ENCODE measurements around the gene AK8. TPM values are rescaled to one million over a fixed set of nuclear protein-coding genes. Genes with fewer than 3 reads are reported as not detected.

The AK8 gene
- polyA plus RNA-seq, 1 of the 3 experiments (the other 2 are of a cell fraction): 0.77 TPM

DNA sequence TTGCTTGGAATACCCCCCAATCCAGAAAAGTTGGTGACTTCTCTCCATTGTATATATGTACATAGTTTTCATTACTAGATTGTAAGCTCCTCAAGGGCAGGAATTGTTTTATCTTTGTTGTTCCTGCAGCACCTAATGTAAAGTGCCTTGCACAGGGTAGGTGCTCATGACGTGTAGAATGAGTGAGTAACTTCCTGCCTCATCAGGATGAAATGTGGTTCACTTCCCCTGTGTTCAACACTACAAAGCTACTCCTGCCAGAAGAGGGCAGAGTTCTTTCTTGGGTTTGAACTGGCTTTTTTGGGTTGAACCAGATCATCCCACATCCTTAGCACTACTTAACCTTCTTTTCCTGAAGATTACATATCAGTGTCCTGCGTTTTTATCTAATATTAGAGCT lies 183.9 kb downstream of the AK8 start:
- 0 out of 2 replicates have a peak, but pooled peaks cover 3% of the 10 kb centered on the region for H3K79me2 ChIP-seq (ENCODE audit: insufficient read depth)
- TF ChIP-seq JUND (IDR thresholded peaks at IDR 0.05) (no peak), NRF1 (IDR thresholded peaks at IDR 0.05; ENCODE audit: low read depth, low read length) (no peak), MEF2A (IDR thresholded peaks at IDR 0.05; ENCODE audit: borderline replicate concordance, low read depth) (no peak)
- TF ChIP-seq, protein P1, sequence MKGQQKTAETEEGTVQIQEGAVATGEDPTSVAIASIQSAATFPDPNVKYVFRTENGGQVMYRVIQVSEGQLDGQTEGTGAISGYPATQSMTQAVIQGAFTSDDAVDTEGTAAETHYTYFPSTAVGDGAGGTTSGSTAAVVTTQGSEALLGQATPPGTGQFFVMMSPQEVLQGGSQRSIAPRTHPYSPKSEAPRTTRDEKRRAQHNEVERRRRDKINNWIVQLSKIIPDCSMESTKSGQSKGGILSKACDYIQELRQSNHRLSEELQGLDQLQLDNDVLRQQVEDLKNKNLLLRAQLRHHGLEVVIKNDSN (IDR thresholded peaks at IDR 0.05; ENCODE audit: borderline replicate concordance, low read depth): no peak
- TF ChIP-seq, protein P2, sequence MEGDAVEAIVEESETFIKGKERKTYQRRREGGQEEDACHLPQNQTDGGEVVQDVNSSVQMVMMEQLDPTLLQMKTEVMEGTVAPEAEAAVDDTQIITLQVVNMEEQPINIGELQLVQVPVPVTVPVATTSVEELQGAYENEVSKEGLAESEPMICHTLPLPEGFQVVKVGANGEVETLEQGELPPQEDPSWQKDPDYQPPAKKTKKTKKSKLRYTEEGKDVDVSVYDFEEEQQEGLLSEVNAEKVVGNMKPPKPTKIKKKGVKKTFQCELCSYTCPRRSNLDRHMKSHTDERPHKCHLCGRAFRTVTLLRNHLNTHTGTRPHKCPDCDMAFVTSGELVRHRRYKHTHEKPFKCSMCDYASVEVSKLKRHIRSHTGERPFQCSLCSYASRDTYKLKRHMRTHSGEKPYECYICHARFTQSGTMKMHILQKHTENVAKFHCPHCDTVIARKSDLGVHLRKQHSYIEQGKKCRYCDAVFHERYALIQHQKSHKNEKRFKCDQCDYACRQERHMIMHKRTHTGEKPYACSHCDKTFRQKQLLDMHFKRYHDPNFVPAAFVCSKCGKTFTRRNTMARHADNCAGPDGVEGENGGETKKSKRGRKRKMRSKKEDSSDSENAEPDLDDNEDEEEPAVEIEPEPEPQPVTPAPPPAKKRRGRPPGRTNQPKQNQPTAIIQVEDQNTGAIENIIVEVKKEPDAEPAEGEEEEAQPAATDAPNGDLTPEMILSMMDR (IDR thresholded peaks at IDR 0.05): 0 out of 2 replicates have a peak, but pooled peaks have one; percentile 12
- TF ChIP-seq, protein P3, sequence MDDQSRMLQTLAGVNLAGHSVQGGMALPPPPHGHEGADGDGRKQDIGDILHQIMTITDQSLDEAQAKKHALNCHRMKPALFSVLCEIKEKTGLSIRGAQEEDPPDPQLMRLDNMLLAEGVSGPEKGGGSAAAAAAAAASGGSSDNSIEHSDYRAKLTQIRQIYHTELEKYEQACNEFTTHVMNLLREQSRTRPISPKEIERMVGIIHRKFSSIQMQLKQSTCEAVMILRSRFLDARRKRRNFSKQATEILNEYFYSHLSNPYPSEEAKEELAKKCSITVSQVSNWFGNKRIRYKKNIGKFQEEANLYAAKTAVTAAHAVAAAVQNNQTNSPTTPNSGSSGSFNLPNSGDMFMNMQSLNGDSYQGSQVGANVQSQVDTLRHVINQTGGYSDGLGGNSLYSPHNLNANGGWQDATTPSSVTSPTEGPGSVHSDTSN (IDR thresholded peaks at IDR 0.05): no peak
- H3K36me3 ChIP-seq (replicated peaks in 1 of 2; ENCODE audit: control insufficient read depth in 1 of 2, insufficient read depth in 2 of 2, low read length in 1 of 2): peaks cover 36 to 47% of the 10 kb centered on the region in 2 experiments
- H2AFZ ChIP-seq (ENCODE audit: low read depth): no peak overlapping the region
- no peak overlapping the region for H3K4me2 ChIP-seq
- no peaks in the 10 kb centered on the region for H3K9me2 ChIP-seq
- peaks cover 11% of the 10 kb centered on the region; the same call in 1 of the 2 replicates for H3K9me3 ChIP-seq
- WGBS (ENCODE audit: low lambda C conversion rate): 89% methylated on average over 2 of the region's 2 CpGs
- CTCF ChIA-PET: interaction anchor here (0.8 to 1.0 kb wide), 3 partner anchors 43 to 208 kb away, joined by 3 to 4 read pairs (median 3); no protein-coding TSS in a partner anchor
- H3K4me3 ChIP-seq (ENCODE audit: low read depth in 2 of 2, low read length in 1 of 2): no peak overlapping the region
- H3K27me3 ChIP-seq (ENCODE audit: insufficient read depth): no peaks in the 10 kb centered on the region
- no peak for DNase-seq
- POLR2A ChIA-PET: interaction anchor here (0.5 kb wide), 1 partner anchor 25 kb away, joined by 3 read pairs; the partner anchor contains the start of gene DDX31
- H3F3A ChIP-seq (replicated peaks; ENCODE audit: insufficient read depth): peaks cover 8% of the 10 kb centered on the region
- no peak overlapping the region for H3K27ac ChIP-seq (ENCODE audit: low read depth in 2 of 2, low read length in 1 of 2)
- H3K9ac ChIP-seq: no peak overlapping the region
- no peaks in the 10 kb centered on the region for H4K20me1 ChIP-seq (ENCODE audit: insufficient read depth)
- H3K4me1 ChIP-seq (ENCODE audit: control insufficient read depth in 1 of 2, insufficient read depth in 2 of 2, low read depth in 1 of 2, low read length in 1 of 2): no peaks in the 10 kb centered on the region

DNA sequence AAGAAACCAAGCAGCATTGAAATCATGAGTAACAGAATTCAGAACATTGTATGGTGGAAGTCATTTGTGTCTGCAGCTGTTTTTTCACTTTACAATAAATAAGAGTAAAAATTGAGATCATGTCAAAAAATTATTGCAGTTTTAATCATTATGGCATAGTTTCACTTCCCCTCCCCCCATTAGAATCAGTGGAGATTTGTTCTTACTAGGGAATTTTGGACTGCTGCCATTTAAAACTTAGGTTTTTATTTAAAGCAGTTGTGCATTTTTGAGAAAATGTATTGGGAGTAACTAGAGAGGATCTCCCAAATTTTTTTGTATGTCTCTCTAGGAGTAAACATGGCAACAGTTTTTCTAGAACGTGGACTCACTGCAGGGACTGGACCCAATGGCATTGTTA lies 187.4 kb downstream of the AK8 start:
- no peak overlapping the region for H2AFZ ChIP-seq (ENCODE audit: low read depth)
- H3K27ac ChIP-seq (ENCODE audit: low read depth in 2 of 2, low read length in 1 of 2): no peak overlapping the region
- peaks cover 68 to 76% of the 10 kb centered on the region in 2 experiments for H3K36me3 ChIP-seq (replicated peaks in 1 of 2; ENCODE audit: control insufficient read depth in 1 of 2, insufficient read depth in 2 of 2, low read length in 1 of 2)
- DNase-seq: no peak
- H3K4me3 ChIP-seq (ENCODE audit: low read depth in 2 of 2, low read length in 1 of 2): no peak overlapping the region
- H3K9me3 ChIP-seq: no peaks in the 10 kb centered on the region
- no peaks in the 10 kb centered on the region for H3K9me2 ChIP-seq
- TF ChIP-seq RCOR1 (IDR thresholded peaks at IDR 0.05; ENCODE audit: low read length) (no peak), FOXM1 (IDR thresholded peaks at IDR 0.05; ENCODE audit: low read depth) (no peak), YY1 (IDR thresholded peaks at IDR 0.05; ENCODE audit: low read depth) (no peak), ELF1 (IDR thresholded peaks at IDR 0.05) (no peak), JUND (IDR thresholded peaks at IDR 0.05) (no peak), RXRA (IDR thresholded peaks at IDR 0.05; ENCODE audit: borderline replicate concordance, low read depth) (no peak), POLR2AphosphoS5 (IDR thresholded peaks at IDR 0.05; ENCODE audit: low read depth, low read length) (no peak), NFIC (IDR thresholded peaks at IDR 0.05; ENCODE audit: borderline replicate concordance) (no peak), MEF2A (IDR thresholded peaks at IDR 0.05; ENCODE audit: borderline replicate concordance, low read depth) (no peak), TAF1 (IDR thresholded peaks at IDR 0.05; ENCODE audit: borderline replicate concordance, low read depth, low read length) (no peak), SMC3 (IDR thresholded peaks at IDR 0.05; ENCODE audit: low read depth, low read length) (no peak), MXI1 (IDR thresholded peaks at IDR 0.05; ENCODE audit: low read depth, low read length) (no peak), RAD21 (IDR thresholded peaks at IDR 0.05; ENCODE audit: low read length) (no peak), FOSL2 (IDR thresholded peaks at IDR 0.05; ENCODE audit: borderline replicate concordance, low read depth) (no peak)
- TF ChIP-seq, protein P4, sequence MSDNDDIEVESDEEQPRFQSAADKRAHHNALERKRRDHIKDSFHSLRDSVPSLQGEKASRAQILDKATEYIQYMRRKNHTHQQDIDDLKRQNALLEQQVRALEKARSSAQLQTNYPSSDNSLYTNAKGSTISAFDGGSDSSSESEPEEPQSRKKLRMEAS (IDR thresholded peaks at IDR 0.05; ENCODE audit: low read depth): no peak
- TF ChIP-seq, protein P5, sequence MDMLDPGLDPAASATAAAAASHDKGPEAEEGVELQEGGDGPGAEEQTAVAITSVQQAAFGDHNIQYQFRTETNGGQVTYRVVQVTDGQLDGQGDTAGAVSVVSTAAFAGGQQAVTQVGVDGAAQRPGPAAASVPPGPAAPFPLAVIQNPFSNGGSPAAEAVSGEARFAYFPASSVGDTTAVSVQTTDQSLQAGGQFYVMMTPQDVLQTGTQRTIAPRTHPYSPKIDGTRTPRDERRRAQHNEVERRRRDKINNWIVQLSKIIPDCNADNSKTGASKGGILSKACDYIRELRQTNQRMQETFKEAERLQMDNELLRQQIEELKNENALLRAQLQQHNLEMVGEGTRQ (IDR thresholded peaks at IDR 0.05; ENCODE audit: borderline replicate concordance, low read depth, low read length): no peak
- TF ChIP-seq, protein P6, sequence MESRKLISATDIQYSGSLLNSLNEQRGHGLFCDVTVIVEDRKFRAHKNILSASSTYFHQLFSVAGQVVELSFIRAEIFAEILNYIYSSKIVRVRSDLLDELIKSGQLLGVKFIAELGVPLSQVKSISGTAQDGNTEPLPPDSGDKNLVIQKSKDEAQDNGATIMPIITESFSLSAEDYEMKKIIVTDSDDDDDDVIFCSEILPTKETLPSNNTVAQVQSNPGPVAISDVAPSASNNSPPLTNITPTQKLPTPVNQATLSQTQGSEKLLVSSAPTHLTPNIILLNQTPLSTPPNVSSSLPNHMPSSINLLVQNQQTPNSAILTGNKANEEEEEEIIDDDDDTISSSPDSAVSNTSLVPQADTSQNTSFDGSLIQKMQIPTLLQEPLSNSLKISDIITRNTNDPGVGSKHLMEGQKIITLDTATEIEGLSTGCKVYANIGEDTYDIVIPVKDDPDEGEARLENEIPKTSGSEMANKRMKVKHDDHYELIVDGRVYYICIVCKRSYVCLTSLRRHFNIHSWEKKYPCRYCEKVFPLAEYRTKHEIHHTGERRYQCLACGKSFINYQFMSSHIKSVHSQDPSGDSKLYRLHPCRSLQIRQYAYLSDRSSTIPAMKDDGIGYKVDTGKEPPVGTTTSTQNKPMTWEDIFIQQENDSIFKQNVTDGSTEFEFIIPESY (IDR thresholded peaks at IDR 0.05; ENCODE audit: borderline replicate concordance, low read depth): no peak
- no peaks in the 10 kb centered on the region for H3K4me1 ChIP-seq (ENCODE audit: control insufficient read depth in 1 of 2, insufficient read depth in 2 of 2, low read depth in 1 of 2, low read length in 1 of 2)
- H4K20me1 ChIP-seq (ENCODE audit: insufficient read depth): no peaks in the 10 kb centered on the region
- peaks cover 6% of the 10 kb centered on the region for H3F3A ChIP-seq (replicated peaks; ENCODE audit: insufficient read depth)
- CTCF ChIA-PET: interaction anchor here (0.8 to 1.1 kb wide), 2 partner anchors 109 to 212 kb away, joined by 4 read pairs; no protein-coding TSS in a partner anchor
- POLR2A ChIA-PET: no interaction called here
- H3K9ac ChIP-seq: no peak overlapping the region
- no peaks in the 10 kb centered on the region for H3K27me3 ChIP-seq (ENCODE audit: insufficient read depth)
- H3K79me2 ChIP-seq (ENCODE audit: insufficient read depth): peaks cover 20% of the 10 kb centered on the region; the same call in 1 of the 2 replicates
- 100% methylated on average over 1 of the region's 1 CpG for WGBS (ENCODE audit: low lambda C conversion rate)
- no peak overlapping the region for H3K4me2 ChIP-seq
